ENCODE measurements around the gene TNN. TPM values are rescaled to one million over a fixed set of nuclear protein-coding genes. Genes with fewer than 3 reads are reported as not detected.

The TNN gene
- total and polyA plus RNA-seq, 12 donors, result 0.11 to 0.50 (median 0.23) TPM; not detected in 2

DNA sequence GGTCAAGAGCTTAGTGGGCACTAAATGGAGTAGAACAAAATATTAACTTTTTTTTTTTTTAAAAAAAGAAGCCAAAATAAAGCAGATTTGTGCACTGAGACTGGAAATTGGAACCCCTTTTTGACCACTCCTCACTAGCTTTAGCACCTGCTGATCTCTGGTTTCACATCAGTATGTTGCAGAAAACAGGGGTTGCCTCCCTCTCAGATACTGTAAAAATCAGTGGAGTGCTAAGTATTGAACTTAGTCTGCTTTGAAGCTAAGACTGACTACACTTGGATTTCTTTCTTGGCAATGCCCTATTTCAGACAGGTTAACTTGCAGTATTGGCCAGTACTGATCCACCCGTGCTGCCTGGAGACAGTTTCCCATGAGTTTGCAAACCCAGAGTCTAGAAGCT is 127.6 kb downstream of the TNN start:
- intact Hi-C loops (cut with DNase I), result no loop called here
- TF ChIP-seq, protein P1, sequence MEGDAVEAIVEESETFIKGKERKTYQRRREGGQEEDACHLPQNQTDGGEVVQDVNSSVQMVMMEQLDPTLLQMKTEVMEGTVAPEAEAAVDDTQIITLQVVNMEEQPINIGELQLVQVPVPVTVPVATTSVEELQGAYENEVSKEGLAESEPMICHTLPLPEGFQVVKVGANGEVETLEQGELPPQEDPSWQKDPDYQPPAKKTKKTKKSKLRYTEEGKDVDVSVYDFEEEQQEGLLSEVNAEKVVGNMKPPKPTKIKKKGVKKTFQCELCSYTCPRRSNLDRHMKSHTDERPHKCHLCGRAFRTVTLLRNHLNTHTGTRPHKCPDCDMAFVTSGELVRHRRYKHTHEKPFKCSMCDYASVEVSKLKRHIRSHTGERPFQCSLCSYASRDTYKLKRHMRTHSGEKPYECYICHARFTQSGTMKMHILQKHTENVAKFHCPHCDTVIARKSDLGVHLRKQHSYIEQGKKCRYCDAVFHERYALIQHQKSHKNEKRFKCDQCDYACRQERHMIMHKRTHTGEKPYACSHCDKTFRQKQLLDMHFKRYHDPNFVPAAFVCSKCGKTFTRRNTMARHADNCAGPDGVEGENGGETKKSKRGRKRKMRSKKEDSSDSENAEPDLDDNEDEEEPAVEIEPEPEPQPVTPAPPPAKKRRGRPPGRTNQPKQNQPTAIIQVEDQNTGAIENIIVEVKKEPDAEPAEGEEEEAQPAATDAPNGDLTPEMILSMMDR (IDR thresholded peaks at IDR 0.05), result no peak
- no peak for TF ChIP-seq POLR2A (IDR thresholded peaks at IDR 0.05)
- Histone ChIP-seq H3K36me3 (replicated peaks in 1 of 2) (no peaks in the 10 kb centered on the region), H3K4me3 (no peak overlapping the region), H3K27me3 (no peaks in the 10 kb centered on the region), H3K27ac (no peak overlapping the region), H3K9me3 (replicated peaks in 1 of 3) (no peaks in the 10 kb centered on the region), H3K4me1 (replicated peaks in 1 of 2) (peaks cover 7 to 14% of the 10 kb centered on the region in 2 donors)
- no peak for DNase-seq
- 0% methylated on average over 1 of the region's 1 CpG for WGBS, 4 donors

DNA sequence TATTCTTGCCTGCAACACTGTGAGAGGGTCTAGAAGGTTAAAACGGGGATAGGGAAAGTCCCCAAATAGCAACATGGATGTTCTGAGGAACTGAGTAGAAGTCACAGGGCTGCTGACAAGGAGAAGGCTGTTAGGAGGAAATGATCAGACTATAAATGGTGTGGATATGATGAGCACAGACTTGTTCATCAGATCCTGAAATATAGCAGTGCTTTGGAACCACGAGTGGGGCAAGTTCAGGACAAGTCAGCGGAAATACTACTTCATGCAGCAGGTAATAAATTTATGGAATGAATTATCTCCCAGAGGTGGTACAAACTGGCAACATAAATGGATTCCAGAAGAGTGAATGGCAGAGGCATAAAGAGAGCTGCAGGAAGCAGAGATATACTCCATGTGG is 128.2 kb downstream of the TNN start:
- Histone ChIP-seq H3K4me3 (no peak overlapping the region), H3K27ac (no peak overlapping the region), H3K9me3 (replicated peaks in 1 of 3) (no peaks in the 10 kb centered on the region), H3K4me1 (replicated peaks in 1 of 2) (peaks cover 7 to 18% of the 10 kb centered on the region in 2 donors), H3K27me3 (no peaks in the 10 kb centered on the region), H3K36me3 (replicated peaks in 1 of 2) (no peaks in the 10 kb centered on the region)
- intact Hi-C loops (cut with DNase I), result no loop called here
- WGBS, 4 donors, result 57 to 61% (median 58%) methylated on average over 3 of the region's 3 CpGs
- no peak for DNase-seq
- no peak for TF ChIP-seq POLR2A (IDR thresholded peaks at IDR 0.05)
- TF ChIP-seq, protein P1 (IDR thresholded peaks at IDR 0.05), result no peak

DNA sequence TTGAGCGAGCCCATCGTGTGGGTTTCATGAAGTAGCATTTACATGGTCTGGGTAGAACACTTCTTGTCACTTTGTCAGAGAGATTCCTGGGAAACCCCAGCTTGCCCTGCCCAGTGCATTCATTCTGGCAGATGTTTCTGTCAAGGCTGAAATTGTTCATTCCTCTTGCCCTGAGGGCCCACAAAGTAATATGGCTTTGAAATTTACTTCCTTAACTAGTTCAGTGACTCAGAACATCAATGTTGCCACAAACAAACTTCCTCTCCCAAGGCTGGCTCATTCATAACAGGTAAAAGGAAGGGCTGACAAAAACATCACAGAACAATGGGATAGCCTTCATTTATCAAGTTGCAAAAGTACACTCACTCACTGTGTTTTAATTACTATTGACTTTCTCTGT is 129.9 kb downstream of the TNN start:
- DNase-seq, result no peak
- intact Hi-C loops (cut with DNase I), result no loop called here
- H3K9me3 ChIP-seq (replicated peaks in 1 of 3), result no peaks in the 10 kb centered on the region
- TF ChIP-seq POLR2A (IDR thresholded peaks at IDR 0.05), result no peak
- TF ChIP-seq, protein P1 (IDR thresholded peaks at IDR 0.05), result no peak
- peaks cover 0 to 14% of the 10 kb centered on the region in 2 donors for H3K4me1 ChIP-seq (replicated peaks in 1 of 2)
- H3K4me3 ChIP-seq, result no peak overlapping the region
- H3K36me3 ChIP-seq (replicated peaks in 1 of 2), result no peaks in the 10 kb centered on the region
- WGBS, 4 donors, result 85 to 87% (median 86%) methylated on average over 2 of the region's 2 CpGs
- no peaks in the 10 kb centered on the region for H3K27me3 ChIP-seq
- H3K27ac ChIP-seq, result no peak overlapping the region

Small RNA genes within 50 kb of the gene (small RNA-seq; reads per million reads assigned to genes)
- 0 reads per million in 2 donors for gene RF00019

Other genes with a start within 250 kb of the TNN start
- 100 to 1,000 TPM in 2 of 9 donors, 10 to 100 TPM in 7; 32.3 to 123 (median 62.4) TPM for gene CACYBP, start 67.9 kb upstream of the TNN start, total RNA-seq
- 100 to 1,000 TPM in 1 of 3 donors, 10 to 100 TPM in 2; 18.7 to 244 (median 23.7) TPM for gene CACYBP, start 67.9 kb upstream of the TNN start, polyA plus RNA-seq
- 10 to 100 TPM; 22.8 to 53.1 (median 30.3) TPM for gene MRPS14, start 44.4 kb upstream of the TNN start, total RNA-seq
- gene MRPS14, start 44.4 kb upstream of the TNN start, polyA plus RNA-seq, result 10 to 100 TPM; 10.8 to 50.7 (median 16.7) TPM
- 10 to 100 TPM in 6 of 9 donors, 1 to 10 TPM in 3; 1.8 to 54.3 (median 16.2) TPM for gene KIAA0040, start 124.9 kb downstream of the TNN start, total RNA-seq
- gene KIAA0040, start 124.9 kb downstream of the TNN start, polyA plus RNA-seq, result 1 to 10 TPM; 5.0 to 9.5 (median 7.4) TPM